Measurements from ENCODE around the gene MAP4K3.

Gene MAP4K3

DNA sequence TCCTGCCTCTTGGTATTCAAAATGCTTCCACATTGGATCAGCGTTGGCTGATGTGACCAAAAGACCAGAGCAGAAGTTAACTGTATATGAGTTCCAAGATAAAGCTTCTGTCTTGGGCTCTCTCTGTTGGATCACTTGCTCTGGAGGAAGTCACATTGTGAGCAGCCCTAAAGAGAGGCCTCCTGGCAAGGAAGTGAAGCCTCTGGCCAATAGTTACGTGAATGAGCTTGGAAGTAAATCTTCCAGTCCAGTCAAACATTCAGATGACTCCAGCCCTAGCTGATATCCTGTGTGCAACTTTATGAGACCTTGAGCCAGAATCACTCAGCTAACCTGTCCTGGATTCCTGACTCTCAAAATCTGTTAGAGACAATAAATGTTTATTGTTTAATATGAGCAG, 125.6 kb downstream of the MAP4K3 start:
- Histone ChIP-seq H3K4me3 (ENCODE audit: low read depth, low read length) (no peak overlapping the region), H3K27me3 (no peaks in the 10 kb centered on the region), H3K4me1 (no peaks in the 10 kb centered on the region), H3K9me3 (no peaks in the 10 kb centered on the region), H3K36me3 (peaks cover 6% of the 10 kb centered on the region)
- no peak for DNase-seq
- TF ChIP-seq, protein P1, sequence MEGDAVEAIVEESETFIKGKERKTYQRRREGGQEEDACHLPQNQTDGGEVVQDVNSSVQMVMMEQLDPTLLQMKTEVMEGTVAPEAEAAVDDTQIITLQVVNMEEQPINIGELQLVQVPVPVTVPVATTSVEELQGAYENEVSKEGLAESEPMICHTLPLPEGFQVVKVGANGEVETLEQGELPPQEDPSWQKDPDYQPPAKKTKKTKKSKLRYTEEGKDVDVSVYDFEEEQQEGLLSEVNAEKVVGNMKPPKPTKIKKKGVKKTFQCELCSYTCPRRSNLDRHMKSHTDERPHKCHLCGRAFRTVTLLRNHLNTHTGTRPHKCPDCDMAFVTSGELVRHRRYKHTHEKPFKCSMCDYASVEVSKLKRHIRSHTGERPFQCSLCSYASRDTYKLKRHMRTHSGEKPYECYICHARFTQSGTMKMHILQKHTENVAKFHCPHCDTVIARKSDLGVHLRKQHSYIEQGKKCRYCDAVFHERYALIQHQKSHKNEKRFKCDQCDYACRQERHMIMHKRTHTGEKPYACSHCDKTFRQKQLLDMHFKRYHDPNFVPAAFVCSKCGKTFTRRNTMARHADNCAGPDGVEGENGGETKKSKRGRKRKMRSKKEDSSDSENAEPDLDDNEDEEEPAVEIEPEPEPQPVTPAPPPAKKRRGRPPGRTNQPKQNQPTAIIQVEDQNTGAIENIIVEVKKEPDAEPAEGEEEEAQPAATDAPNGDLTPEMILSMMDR (IDR thresholded peaks at IDR 0.05; ENCODE audit: low read depth, low read length): no peak

DNA sequence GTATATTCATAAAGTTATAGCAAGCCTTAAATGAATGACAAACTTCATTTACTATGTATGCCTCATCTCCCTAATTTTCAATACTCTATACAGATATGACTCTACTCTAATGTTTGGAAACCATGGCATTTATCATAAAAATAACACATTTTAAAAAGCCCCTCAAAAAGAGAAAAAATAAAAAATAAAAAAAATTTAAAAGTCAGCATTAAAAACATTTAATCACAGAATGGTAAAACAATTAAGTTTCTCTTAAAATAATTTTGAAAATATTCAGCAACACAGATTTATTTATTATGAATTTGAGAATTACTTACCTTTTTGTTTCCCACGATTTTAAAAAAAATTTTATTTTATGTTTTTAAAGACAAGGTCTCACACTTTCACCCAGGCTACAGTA, 128.3 kb downstream of the MAP4K3 start:
- Histone ChIP-seq H3K4me3 (ENCODE audit: low read depth, low read length) (no peak overlapping the region), H3K9me3 (no peaks in the 10 kb centered on the region), H3K4me1 (no peaks in the 10 kb centered on the region), H3K36me3 (peaks cover 6% of the 10 kb centered on the region), H3K27me3 (no peaks in the 10 kb centered on the region)
- DNase-seq: no peak
- TF ChIP-seq, protein P1 (IDR thresholded peaks at IDR 0.05; ENCODE audit: low read depth, low read length): no peak

DNA sequence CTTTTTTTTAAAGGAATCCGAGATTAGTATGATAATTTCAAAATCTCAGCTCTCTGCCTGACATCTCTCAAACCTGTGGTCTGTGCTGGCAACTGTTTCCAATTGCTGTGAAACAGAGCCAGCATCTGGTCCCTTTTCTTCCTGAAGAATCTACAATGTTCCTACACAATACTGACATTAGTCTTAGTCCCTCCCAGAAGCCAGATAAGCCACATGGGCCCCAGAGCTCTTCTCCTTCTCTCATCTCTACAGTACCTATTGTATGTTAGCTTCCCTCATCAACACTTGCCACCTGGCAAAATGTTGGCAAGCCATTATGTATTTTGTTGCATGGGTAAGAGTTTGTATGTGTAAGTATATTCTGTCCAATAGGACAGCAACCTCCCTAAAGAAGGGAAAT, 130.5 kb downstream of the MAP4K3 start:
- H3K4me1 ChIP-seq: no peaks in the 10 kb centered on the region
- H3K9me3 ChIP-seq: no peaks in the 10 kb centered on the region
- H3K4me3 ChIP-seq (ENCODE audit: low read depth, low read length): no peak overlapping the region
- peaks cover 6% of the 10 kb centered on the region for H3K36me3 ChIP-seq
- TF ChIP-seq, protein P1 (IDR thresholded peaks at IDR 0.05; ENCODE audit: low read depth, low read length): no peak
- H3K27me3 ChIP-seq: no peaks in the 10 kb centered on the region
- DNase-seq: no peak

DNA sequence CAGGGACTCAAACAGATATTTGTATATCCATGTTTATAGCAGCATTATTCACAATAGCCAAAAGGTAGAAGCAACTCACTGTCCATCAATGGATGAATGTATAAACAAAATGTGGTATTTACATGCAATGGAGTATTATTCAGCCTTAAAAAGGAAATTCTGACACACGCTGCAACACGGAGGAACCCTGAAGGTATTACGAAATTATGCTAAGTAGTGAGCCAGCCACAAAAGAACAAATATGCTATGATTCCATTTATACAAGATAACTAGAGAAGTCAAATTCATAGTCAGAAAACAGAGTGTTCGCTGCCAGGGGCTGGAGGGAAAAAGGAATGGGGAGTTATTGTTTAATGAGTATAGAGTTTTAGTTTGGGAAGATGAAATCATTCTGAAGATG, 132.4 kb downstream of the MAP4K3 start:
- Histone ChIP-seq H3K27me3 (no peaks in the 10 kb centered on the region), H3K36me3 (no peaks in the 10 kb centered on the region; the same call in 1 of the 2 replicates), H3K4me1 (no peaks in the 10 kb centered on the region), H3K4me3 (ENCODE audit: low read depth, low read length) (no peak overlapping the region), H3K9me3 (no peaks in the 10 kb centered on the region)
- TF ChIP-seq, protein P1 (IDR thresholded peaks at IDR 0.05; ENCODE audit: low read depth, low read length): no peak
- DNase-seq: no peak

DNA sequence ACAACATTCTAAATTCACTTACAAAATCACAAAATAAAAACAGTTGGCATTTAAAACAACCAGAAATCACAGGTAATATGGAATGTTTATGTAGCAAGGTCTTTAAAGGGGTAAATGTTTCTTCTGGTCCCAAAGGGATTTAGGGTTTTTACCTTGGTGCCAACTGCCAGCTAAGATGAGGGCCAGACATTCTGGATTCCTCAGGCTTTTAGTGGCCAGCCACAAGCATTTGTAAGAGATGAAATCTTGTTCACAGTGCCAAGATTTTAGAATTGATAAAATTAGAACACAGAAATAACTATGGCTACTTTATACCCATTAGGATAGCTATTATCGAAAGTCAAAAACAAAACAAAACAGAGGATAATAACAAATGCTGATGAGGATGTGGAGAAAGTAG, 132.9 kb downstream of the MAP4K3 start:
- Histone ChIP-seq H3K9me3 (no peaks in the 10 kb centered on the region), H3K4me3 (ENCODE audit: low read depth, low read length) (no peak overlapping the region), H3K27me3 (no peaks in the 10 kb centered on the region), H3K36me3 (no peaks in the 10 kb centered on the region; the same call in 1 of the 2 replicates), H3K4me1 (no peaks in the 10 kb centered on the region)
- TF ChIP-seq, protein P1 (IDR thresholded peaks at IDR 0.05; ENCODE audit: low read depth, low read length): no peak
- DNase-seq: no peak

DNA sequence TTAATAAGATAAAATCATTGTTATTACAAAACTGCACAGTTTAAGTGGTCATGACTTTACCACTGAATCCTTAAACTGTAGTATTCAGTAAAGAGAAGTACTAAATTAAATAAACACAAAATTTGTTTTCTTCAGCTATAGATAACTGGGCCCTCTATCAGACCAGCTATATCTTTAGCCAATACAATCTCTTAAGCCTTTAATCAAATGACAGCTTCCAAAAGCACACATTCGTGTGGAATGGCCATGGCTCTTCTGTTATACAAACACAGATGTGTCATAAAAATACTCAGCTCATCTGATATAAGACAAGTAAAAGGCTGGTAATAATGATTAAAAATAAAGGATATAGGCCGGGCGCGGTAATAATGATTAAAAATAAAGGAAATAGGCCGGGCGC, 135.7 kb downstream of the MAP4K3 start:
- Histone ChIP-seq H3K4me1 (no peaks in the 10 kb centered on the region), H3K4me3 (ENCODE audit: low read depth, low read length) (no peak overlapping the region), H3K27me3 (no peaks in the 10 kb centered on the region), H3K9me3 (no peaks in the 10 kb centered on the region), H3K36me3 (no peaks in the 10 kb centered on the region; the same call in 1 of the 2 replicates)
- no peak for DNase-seq
- TF ChIP-seq, protein P1 (IDR thresholded peaks at IDR 0.05; ENCODE audit: low read depth, low read length): no peak
